Panc1 (cell line): ENCODE measurements around the gene ITGB4. TPM values are rescaled to one million over a fixed set of nuclear protein-coding genes. Genes with fewer than 3 reads are reported as not detected.
A peak's percentile ranks its signal among the peaks of the same experiment; 100 is the strongest.

Experiments
- ATAC-seq: fragments of 200-7000 bp; cut with Tn5 transposase; 2 replicates; pipeline ENCODE4 v1.9.1; 2020; ENCODE audit warnings: mild to moderate bottlenecking, moderate library complexity
- BruUV-seq: library from RNA; stranded (reverse); fragments of 400-500 nt; replicated peaks from 2 replicates; lab custom pipeline; 2021; lab: Mats Ljungman, UMichigan
- CTCF ChIA-PET: fragments of 300-600 bp; sonication (Branson Sonifier 250); formaldehyde crosslinking; loops from one replicate; lab custom pipeline; 2022; ENCODE audit warnings: antibody characterized with exemption; lab: Charles Lee
- POLR2A ChIA-PET: fragments of 300-600 bp; sonication (Branson Sonifier 250); formaldehyde crosslinking; loops from one replicate; lab custom pipeline; 2022; ENCODE audit warnings: antibody characterized with exemption; lab: Charles Lee
- DNase-seq: peaks from one replicate; pipeline ENCODE4 v3.0.0-alpha.2; 2010; ENCODE audit warnings: low read depth, low spot score
- H3K27ac ChIP-seq: 2 replicates; pipeline ENCODE4 v1.5.1; 2011; ENCODE audit warnings: mild to moderate bottlenecking, low read length, inconsistent platforms
- H3K27me3 ChIP-seq: fragments of 200-500 bp; sonication (Bioruptor generic); 2 replicates; pipeline ENCODE4 v1.6.0; 2014; ENCODE audit warnings: low read length, inconsistent platforms; ENCODE audit not compliant: control insufficient read depth, insufficient read depth
- H3K36me3 ChIP-seq: fragments of 200-500 bp; sonication (Bioruptor generic); 2 replicates; pipeline ENCODE4 v1.5.1; 2014; ENCODE audit warnings: inconsistent platforms, mild to moderate bottlenecking, low read length, moderate library complexity; ENCODE audit not compliant: control insufficient read depth, insufficient read depth
- H3K4me1 ChIP-seq: 2 replicates; pipeline ENCODE4 v1.5.1; 2011; ENCODE audit warnings: inconsistent platforms, mild to moderate bottlenecking, low read length, moderate library complexity; ENCODE audit not compliant: control insufficient read depth, insufficient read depth
- H3K4me3 ChIP-seq, 2 experiments: 2 replicates each; pipeline ENCODE4 v1.5.1; 2011 to 2012; ENCODE audit warnings: low read depth in 2 of 2, low read length in 2 of 2, mild to moderate bottlenecking in 2 of 2, inconsistent platforms in 1 of 2, moderate library complexity in 1 of 2
- H3K9me3 ChIP-seq: fragments of 200-500 bp; sonication (Bioruptor generic); 2 replicates; pipeline ENCODE4 v1.5.1; 2014; ENCODE audit warnings: low read depth, mild to moderate bottlenecking, inconsistent platforms, low read length, moderate library complexity; ENCODE audit not compliant: control insufficient read depth, insufficient read depth
- POLR2AphosphoS5 ChIP-seq: IDR thresholded peaks from 2 replicates; pipeline ENCODE4 v1.6.1; 2012; ENCODE audit warnings: mild to moderate bottlenecking, low read depth, low read length, moderate library complexity
- REST ChIP-seq, 2 experiments: IDR thresholded peaks; 2 replicates each; pipeline ENCODE4 v1.6.1; 2011 to 2012; ENCODE audit warnings: low read depth in 2 of 2, control low read depth in 1 of 2, low read length in 1 of 2, mild to moderate bottlenecking in 1 of 2, moderate library complexity in 1 of 2; ENCODE audit not compliant: insufficient read depth in 1 of 2
- SIN3A ChIP-seq: IDR thresholded peaks from 2 replicates; pipeline ENCODE4 v1.6.1; 2012; ENCODE audit warnings: low read depth, mild to moderate bottlenecking, low read length, moderate library complexity, borderline replicate concordance; ENCODE audit not compliant: insufficient read depth
- TCF7L2 ChIP-seq: IDR thresholded peaks from 2 replicates; pipeline ENCODE4 v1.6.1; 2011; ENCODE audit warnings: mild to moderate bottlenecking, low read depth, low read length, inconsistent platforms
- in situ Hi-C: cut with HindIII; loops from 2 replicates; pipeline ENCODE4 v1.10.0; 2016; ENCODE audit warnings: low sequenced_read_pairs, low pct_unique_long_range_greater_than_20kb
- intact Hi-C: fragments of 100-400 bp; cut with micrococcal nuclease; formaldehyde crosslinking; loops from one replicate; pipeline ENCODE4 v1.10.0; 2022; ENCODE audit not compliant: unreplicated experiment
- total RNA-seq: library from RNA; stranded (reverse); gene quantifications from one replicate; pipeline ENCODE4 v1.2.1, GENCODE V29; 2021; ENCODE audit not compliant: unreplicated experiment
- TF ChIP-seq, protein P1 (sequence below): fragments of 450-650 bp; IDR thresholded peaks from 2 replicates; pipeline ENCODE4 v1.5.1; 2017; ENCODE audit warnings: mild to moderate bottlenecking

ITGB4 gene
- total RNA-seq, 1 experiment from 2014 or later, result 100 TPM

GRCh38 chr17:75799402-75799801 is 78.1 kb downstream of the ITGB4 start:
- Histone ChIP-seq H3K27ac (no peak overlapping the region), H3K9me3 (no peaks in the 10 kb centered on the region), H3K4me1 (no peaks in the 10 kb centered on the region), H3K27me3 (no peaks in the 10 kb centered on the region), H3K36me3 (no peaks in the 10 kb centered on the region), H3K4me3 (no peak overlapping the region)
- in situ Hi-C loops, result no loop called here
- ATAC-seq (0 out of 2 replicates have a peak, but pooled peaks have one; percentile 41), DNase-seq (no peak)
- CTCF ChIA-PET, result interaction anchor here (0.6 to 1.1 kb wide), 2 partner anchors 28 to 51 kb away, joined by 4 read pairs; no protein-coding TSS in a partner anchor
- TF ChIP-seq SIN3A, result no peak
- no peak for TF ChIP-seq TCF7L2
- no peak for TF ChIP-seq REST (IDR thresholded peaks at IDR 0.05; ENCODE audit: insufficient read depth in 1 of 2, low read depth in 2 of 2, low read length in 1 of 2)
- TF ChIP-seq, protein P1, sequence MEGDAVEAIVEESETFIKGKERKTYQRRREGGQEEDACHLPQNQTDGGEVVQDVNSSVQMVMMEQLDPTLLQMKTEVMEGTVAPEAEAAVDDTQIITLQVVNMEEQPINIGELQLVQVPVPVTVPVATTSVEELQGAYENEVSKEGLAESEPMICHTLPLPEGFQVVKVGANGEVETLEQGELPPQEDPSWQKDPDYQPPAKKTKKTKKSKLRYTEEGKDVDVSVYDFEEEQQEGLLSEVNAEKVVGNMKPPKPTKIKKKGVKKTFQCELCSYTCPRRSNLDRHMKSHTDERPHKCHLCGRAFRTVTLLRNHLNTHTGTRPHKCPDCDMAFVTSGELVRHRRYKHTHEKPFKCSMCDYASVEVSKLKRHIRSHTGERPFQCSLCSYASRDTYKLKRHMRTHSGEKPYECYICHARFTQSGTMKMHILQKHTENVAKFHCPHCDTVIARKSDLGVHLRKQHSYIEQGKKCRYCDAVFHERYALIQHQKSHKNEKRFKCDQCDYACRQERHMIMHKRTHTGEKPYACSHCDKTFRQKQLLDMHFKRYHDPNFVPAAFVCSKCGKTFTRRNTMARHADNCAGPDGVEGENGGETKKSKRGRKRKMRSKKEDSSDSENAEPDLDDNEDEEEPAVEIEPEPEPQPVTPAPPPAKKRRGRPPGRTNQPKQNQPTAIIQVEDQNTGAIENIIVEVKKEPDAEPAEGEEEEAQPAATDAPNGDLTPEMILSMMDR, result no peak
- no peak for TF ChIP-seq POLR2AphosphoS5
- POLR2A ChIA-PET, result no interaction called here
- no TSS peak for BruUV-seq
- intact Hi-C loops, result no loop called here

DNA sequence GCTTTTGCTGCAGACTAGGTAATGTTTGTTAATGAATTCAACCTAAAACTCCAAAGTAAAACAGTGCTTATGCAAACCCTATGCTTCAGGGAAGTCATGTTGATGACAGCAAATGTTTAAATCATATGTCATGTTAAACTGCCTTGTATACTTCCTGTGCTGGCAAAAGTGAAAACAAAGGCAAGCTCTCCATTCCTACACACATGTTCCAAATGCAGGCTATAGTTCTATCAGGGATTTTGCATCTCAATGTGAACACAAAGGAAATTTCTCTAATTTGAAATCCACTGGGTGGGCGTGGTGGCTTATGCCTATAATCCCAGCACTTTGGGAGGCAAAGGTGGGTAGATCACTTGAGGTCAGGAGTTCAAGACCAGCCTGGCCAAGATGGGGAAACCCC is 82.6 kb downstream of the ITGB4 start:
- BruUV-seq, result no TSS peak
- TF ChIP-seq SIN3A, result no peak
- no peaks in the 10 kb centered on the region for H3K9me3 ChIP-seq
- H3K4me3 ChIP-seq, result no peak overlapping the region
- H3K27ac ChIP-seq, result no peak overlapping the region
- ChIA-PET CTCF (interaction anchor here (0.6 kb wide), 1 partner anchor 51 kb away, joined by 4 read pairs; the partner anchor contains the start of gene WBP2), POLR2A (interaction anchor here (0.5 kb wide), 1 partner anchor 46 kb away, joined by 4 read pairs; no protein-coding TSS in a partner anchor)
- no peaks in the 10 kb centered on the region for H3K4me1 ChIP-seq
- in situ Hi-C loops, result no loop called here
- intact Hi-C loops, result no loop called here
- ATAC-seq, result no peak
- H3K36me3 ChIP-seq, result no peaks in the 10 kb centered on the region
- no peaks in the 10 kb centered on the region for H3K27me3 ChIP-seq
- DNase-seq, result no peak

GRCh38 chr17:75806822-75807500 is 85.7 kb downstream of the ITGB4 start:
- in situ Hi-C loops, result no loop called here
- Histone ChIP-seq H3K4me1 (no peaks in the 10 kb centered on the region), H3K27ac (no peak overlapping the region), H3K36me3 (no peaks in the 10 kb centered on the region), H3K4me3 (no peak overlapping the region), H3K9me3 (no peaks in the 10 kb centered on the region), H3K27me3 (no peaks in the 10 kb centered on the region)
- ATAC-seq, result 0 out of 2 replicates have a peak, but pooled peaks have one; percentile 21
- no peak for DNase-seq
- CTCF ChIA-PET, result interaction anchor here (0.6 kb wide), 1 partner anchor 19 kb away, joined by 3 read pairs; no protein-coding TSS in a partner anchor
- POLR2A ChIA-PET, result interaction anchor here (0.7 kb wide), 1 partner anchor 17 kb away, joined by 3 read pairs; no protein-coding TSS in a partner anchor
- intact Hi-C loops, result no loop called here
- TF ChIP-seq TCF7L2, result no peak
- no peak for TF ChIP-seq POLR2AphosphoS5
- TF ChIP-seq REST (IDR thresholded peaks at IDR 0.05; ENCODE audit: insufficient read depth in 1 of 2, low read depth in 2 of 2, low read length in 1 of 2), result no peak
- TF ChIP-seq, protein P1, result no peak
- no peak for TF ChIP-seq SIN3A
- no TSS peak for BruUV-seq
